EL (cell line): ENCODE results near the gene SEM1.
"Not testable (repeated sequence)": the region's sequence is repeated elsewhere in the genome, so short reads cannot be mapped to it uniquely, and the experiment has no call there.

Experiments used
- DNase-seq: peaks from one replicate; pipeline ENCODE4 v3.0.0-alpha.2; 2016

The SEM1 gene

GRCh38 chr7:96658022-96658412 is 51.6 kb downstream of the SEM1 start:
- no peak for DNase-seq

- no peak for DNase-seq
Observed at GRCh38 chr7:96657347-96658021, 52.2 kb downstream of the SEM1 start.

- no peak for DNase-seq
Observed at GRCh38 chr7:96655956-96656355, 53.7 kb downstream of the SEM1 start.

GRCh38 chr7:96654630-96655188 is 54.9 kb downstream of the SEM1 start:
- no peak for DNase-seq

DNA sequence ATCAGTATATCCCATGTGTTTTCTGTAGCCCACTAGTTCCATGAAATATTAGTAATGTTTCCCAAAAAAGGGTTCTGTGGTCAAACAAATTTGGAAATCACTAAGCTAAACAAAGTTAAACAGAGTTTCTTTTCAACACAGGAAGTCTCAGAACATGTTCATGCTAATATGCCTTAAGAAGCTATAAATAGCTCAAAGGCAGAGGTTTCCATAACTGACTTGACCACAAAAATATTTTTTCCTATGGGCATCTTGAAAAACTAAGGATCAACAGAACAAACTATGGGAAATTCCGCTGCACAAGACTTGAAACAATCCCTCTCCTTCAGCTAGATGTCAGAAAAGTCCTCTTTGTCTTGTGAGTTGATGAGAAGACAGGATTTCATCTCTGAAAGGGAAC is 59.7 kb downstream of the SEM1 start:
- DNase-seq, result no peak

GRCh38 chr7:96648784-96649183 is 60.9 kb downstream of the SEM1 start:
- no peak for DNase-seq

- no peak for DNase-seq
Observed at GRCh38 chr7:96647733-96648132, 61.9 kb downstream of the SEM1 start.

DNA sequence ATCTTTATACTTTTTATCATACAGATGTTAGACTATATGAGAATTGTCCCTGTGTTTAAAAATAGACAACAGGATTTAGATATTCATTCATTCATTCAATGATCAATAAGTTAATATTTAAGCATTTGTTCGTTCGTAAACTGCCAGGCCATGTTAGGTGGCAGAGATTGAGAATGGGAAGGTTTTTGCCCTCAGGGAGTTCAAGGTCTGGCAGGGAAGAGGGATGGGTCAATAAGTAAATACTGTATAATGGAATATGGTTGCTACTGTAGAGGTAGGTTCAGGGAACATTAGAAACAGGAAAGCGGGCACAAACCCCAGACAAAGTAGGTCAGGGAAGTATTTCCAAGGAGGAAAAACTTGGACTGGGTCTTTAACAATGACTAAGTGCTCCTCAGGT is 64.6 kb downstream of the SEM1 start:
- DNase-seq, result no peak

DNA sequence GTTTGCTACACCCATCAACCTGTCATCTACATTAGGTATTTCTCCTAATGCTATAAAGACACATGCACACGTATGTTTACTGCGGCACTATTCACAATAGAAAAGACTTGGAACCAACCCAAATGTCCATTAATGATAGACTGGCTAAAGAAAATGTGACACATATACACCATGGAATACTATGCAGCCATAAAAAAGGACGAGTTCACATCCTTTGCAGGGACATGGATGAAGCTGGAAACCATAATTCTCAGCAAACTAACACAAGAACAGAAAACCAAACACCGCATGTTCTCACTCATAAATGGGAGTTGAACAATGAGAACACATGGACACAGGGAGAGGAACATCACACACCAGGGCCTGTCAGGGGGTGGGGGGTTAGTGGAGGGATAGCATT is 66.2 kb downstream of the SEM1 start:
- DNase-seq, result not testable (repeated sequence)

GRCh38 chr7:96640054-96640453 is 69.6 kb downstream of the SEM1 start:
- no peak for DNase-seq
